Astrocyte of the hippocampus (primary cell): ENCODE results near the gene C16orf78.

Experiments used
- DNase-seq: peaks from one replicate; pipeline ENCODE4 v3.0.0; 2011; ENCODE audit warnings: low read depth, low spot score

C16orf78 gene

GRCh38 chr16:49395021-49395420 is 21.4 kb downstream of the C16orf78 start:
- no peak for DNase-seq

- DNase-seq: no peak
Measured at GRCh38 chr16:49396206-49396720, 22.7 kb downstream of the C16orf78 start.

GRCh38 chr16:49398761-49399160 is 25.2 kb downstream of the C16orf78 start:
- no peak for DNase-seq

GRCh38 chr16:49399594-49400364 is 26.2 kb downstream of the C16orf78 start:
- DNase-seq: no peak

DNA sequence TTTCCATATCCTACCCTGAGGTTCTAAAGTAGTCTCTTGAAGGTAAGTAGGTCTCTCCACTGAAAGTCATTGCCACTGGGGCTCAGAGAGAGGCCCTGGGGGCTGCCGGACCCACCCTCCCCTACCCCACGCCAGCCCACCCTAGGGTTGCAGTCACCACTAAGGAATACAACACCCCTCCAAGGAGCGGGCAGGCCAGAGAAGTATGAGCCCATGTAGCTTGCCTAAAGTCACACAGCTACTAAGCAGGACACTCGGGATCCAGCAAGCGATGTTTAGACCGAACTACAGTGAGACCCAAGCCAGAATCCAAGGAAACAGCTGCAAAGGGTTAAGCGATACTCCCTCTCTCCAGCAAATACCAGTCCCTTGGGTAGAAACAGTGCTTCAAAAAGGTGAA is 27.0 kb downstream of the C16orf78 start:
- DNase-seq: no peak

DNA sequence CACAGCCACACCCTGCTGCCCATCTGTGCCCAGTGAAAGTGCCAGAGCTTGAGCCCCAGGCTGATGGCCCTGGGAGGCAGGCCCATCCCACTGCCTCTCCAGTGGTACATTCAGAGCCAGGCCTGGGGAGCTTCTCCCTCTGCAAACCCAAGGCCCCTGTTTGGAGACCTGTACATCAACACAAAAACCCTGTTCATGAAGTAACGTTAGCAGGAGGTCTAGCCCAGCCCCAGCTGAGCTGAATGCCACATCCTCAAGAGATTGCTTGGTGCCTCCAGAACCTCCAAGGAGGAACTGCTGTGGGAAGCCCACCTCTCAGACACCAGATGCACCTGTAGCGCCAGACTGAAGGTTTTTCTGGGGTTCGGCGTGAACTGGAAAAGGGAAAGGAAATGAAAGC is 31.5 kb downstream of the C16orf78 start:
- DNase-seq: no peak

- no peak for DNase-seq
Measured at GRCh38 chr16:49405530-49405929, 31.9 kb downstream of the C16orf78 start.

GRCh38 chr16:49407873-49408550 is 34.4 kb downstream of the C16orf78 start:
- peak; percentile 93 for DNase-seq

GRCh38 chr16:49409121-49409520 is 35.5 kb downstream of the C16orf78 start:
- no peak for DNase-seq

- DNase-seq: no peak
Measured at GRCh38 chr16:49410226-49410625, 36.6 kb downstream of the C16orf78 start.

DNA sequence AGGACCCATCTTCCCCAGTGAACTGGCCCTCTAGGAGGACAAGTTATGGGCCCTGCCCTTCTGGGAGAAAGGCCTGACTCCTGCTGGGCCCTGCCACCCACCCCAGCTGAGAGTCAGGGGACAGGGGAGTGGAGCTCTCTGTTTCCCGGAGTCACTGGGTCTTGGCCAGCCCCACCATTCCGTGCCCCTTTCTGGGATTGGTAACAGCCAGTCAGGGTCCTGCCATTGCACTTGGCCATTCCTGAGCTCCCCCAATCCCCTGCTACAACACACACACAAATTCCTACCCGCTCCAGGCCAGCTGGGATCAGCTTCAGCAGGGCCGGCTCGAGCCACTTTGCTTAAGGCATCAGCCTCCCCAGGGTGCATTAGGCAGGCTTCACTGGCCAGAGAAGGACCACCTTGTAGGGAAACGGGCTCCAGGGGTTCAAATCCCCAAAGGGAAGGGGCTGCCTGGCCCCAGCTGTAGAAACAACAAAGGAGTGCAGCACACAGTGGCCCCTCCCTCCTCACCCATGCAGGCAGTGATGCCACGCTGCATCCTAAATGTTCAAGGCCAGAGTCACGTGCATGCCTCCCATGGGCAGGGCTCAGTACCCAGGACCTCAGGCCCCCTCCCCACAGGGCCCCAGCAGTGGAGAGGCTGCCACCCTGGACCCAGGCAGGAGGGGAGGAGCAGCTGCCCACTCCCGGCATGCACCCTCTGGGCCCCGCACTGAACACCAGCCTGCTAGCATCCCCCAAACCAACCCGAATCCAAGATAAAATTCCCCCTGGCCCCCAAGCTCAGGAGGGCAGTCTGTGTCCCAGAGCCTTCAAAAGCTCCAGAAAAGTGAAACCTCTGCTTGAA is 37.7 kb downstream of the C16orf78 start:
- no peak for DNase-seq

DNA sequence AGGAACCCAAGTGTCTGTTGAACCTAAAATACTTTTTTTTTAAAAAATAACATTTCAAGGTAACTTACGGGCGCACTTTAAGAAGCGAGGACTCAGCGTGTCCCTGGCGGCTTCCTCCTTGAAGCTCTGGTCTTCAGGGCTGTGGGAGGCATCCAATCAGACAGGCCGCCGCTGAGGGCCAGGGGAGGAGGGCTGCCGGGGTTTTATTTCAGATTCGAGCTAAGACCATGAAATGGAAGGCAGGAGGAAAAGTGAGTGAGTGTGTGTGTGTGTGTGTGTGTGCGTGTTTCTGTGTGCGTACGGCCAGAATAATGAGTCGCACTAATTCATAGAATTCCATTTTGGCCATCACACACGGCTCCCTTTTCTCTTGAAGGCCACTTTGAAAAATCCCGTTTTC is 41.1 kb downstream of the C16orf78 start:
- DNase-seq: no peak

GRCh38 chr16:49415083-49415482 is 41.5 kb downstream of the C16orf78 start:
- DNase-seq: no peak

- DNase-seq: no peak
Measured at GRCh38 chr16:49416001-49416675, 42.5 kb downstream of the C16orf78 start.

DNA sequence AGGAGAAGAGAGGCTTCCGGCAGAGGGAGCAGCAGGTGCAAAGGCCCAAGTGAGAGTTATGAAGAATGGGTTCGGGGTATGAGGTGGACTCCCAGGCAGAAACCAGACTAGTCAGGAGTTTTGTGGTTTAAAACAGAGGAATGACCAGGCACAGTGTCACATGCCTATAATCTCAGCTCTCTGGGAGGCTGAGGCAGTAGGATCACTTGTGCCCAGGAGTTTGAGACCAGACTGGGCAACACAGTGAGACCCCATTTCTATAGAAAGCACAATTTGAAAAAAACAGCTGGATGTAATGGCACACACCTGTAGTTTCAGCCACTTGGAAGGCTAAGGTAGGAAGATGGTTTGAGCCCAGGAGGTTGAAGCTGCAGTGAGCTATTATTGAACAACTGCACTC is 43.8 kb downstream of the C16orf78 start:
- no peak for DNase-seq

DNA sequence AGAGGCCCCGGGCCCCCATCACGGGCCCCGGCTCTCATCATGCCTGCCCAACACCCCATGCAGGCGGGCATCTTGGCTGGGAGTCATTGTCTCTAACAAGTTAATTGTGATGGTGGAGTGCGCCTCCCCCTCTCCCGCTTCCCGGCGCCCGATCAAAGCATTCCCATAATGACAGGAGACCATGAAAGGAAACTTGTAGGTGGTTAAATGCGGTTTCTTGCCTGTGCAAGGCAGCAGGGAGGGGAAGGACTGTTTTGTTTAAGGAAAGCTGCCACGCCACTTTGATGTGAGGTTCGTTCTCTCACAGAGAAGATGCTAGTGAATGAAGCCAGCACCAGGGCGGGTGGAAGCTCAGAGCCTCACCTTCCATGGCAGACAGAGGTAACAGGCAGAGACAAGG is 45.4 kb downstream of the C16orf78 start:
- peak; percentile 39 for DNase-seq

DNA sequence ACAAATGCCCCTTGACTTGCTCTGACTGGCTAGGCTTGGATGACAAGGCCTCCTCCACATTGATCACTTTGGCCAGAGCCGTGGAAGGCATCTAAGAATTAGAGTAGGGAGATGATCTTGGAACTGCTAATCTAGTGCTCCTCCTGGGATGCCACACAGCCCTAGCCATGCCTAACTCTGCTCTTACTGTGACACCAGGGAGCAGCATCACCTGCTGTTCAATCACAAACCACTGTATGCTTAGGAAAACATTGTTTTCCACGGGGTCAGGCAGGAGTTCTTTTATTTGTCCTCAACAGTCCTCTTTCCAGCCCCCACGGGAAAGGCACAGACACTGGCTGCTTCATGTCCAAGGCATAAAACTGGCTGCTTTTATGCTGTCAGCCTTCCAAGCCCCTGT is 46.3 kb downstream of the C16orf78 start:
- DNase-seq: no peak

- DNase-seq: no peak
Measured at GRCh38 chr16:49422896-49423295, 49.3 kb downstream of the C16orf78 start.

GRCh38 chr16:49424961-49425360 is 51.4 kb downstream of the C16orf78 start:
- DNase-seq: no peak

- no peak for DNase-seq
Measured at GRCh38 chr16:49427771-49428170, 54.2 kb downstream of the C16orf78 start.

- no peak for DNase-seq
Measured at GRCh38 chr16:49428808-49429207, 55.2 kb downstream of the C16orf78 start.

GRCh38 chr16:49431040-49431439 is 57.4 kb downstream of the C16orf78 start:
- DNase-seq: no peak
